Renal pelvis (tissue), 4 donors: ENCODE measurements around the gene SREBF2. TPM values are rescaled to one million over a fixed set of nuclear protein-coding genes. Genes with fewer than 3 reads are reported as not detected.

Experiments
- DNase-seq: peaks from one replicate; pipeline ENCODE4 v3.0.0-alpha.2; 2013
- polyA plus RNA-seq, 3 donors: library from polyadenylated mRNA; unstranded; fragments of 120-200 nt; gene quantifications; one replicate each; pipeline ENCODE4 v1.2.1, GENCODE V29; 2013; ENCODE audit not compliant: insufficient read length in 3 of 3

SREBF2 gene
- polyA plus RNA-seq, 3 donors: 100 to 116 (median 109) TPM

GRCh38 chr22:41906822-41907221 lies 73.9 kb downstream of the SREBF2 start:
- DNase-seq: no peak

DNA sequence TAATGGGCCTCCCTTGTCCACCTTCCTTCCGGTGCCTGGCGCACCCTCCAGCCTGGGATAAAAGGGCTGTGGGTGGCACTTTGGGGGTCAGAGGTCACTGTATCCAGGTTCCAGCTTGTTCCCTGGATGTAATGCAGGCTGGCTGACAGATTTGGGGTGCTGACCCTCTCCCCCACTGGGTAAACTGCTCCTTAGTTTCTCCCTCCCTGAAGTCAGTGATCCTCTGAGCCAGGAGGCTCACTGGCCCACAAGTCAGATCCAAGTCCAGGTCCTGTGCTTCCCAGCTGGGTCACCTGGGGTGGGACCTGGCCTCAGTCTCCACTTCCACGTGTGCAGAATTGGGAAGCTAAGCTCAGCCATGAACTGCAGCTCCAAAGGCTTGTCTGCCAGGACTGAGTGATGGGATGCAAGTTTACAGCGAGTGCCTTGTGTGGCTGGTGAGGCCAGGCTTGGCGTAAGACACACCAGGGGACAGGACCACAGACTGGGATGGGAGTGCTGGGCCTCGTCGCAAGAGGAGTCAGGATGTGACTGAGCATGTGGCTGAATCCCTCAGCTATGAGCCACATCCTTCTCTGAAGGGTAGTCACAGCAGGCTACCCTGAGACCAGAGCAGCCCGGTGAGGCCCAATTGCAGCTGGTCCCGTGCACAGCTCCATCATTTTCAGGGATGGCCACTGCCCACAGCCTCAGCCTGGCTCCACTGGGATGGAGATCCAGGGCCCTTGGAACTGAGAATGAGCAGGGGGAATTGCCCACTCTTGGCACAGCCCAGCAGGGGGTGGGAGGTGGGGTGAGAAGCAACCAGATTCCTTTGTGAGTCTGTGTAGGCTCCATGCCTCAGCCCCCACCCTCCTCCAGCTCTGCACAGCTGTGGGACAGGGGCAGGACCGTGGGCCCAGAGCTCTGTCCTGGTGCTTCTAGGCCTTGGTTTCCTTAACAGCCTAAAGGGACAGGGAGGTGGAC lies 74.8 kb downstream of the SREBF2 start:
- DNase-seq: no peak

DNA sequence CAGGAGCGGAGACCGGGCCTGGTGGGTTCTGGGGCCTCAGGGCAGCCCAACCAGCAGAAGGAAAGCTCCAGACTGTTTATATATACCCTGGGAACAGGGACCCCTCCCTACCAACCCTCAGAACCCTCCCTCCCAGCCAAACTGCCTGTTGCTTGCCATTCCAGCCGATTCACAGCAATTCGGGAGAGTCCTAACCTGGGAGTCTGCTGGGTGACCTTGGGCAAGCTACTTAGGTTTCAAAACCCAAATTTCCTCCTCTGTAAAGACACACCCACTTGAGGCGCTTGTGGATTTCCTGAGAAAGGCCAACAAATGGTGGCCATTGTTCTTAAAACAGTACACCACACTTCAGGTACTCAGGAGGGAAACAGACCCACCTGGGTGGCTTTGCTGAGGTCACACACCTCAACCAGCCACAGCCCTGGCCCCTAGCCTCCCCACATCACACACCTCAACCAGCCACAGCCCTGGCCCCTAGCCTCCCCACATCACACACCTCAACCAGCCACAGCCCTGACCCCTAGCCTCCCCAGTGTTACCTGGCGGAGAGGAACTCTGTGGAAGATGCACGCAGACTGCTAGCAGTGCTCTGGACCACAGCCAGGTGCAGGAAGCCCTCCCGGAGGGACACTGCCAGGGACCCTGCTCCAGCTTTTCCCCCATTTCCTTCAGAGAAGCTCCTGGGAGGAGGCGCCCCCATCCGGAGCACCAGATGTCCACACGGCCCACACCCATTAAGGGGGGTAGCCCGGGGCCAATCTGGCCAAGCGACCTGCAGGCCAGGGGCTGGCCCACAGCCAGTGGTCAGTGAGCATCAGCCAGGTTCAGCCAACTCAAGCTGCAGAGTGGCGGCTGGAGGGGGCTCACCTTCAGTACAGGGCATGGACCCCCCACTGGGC lies 75.8 kb downstream of the SREBF2 start:
- DNase-seq: no peak

DNA sequence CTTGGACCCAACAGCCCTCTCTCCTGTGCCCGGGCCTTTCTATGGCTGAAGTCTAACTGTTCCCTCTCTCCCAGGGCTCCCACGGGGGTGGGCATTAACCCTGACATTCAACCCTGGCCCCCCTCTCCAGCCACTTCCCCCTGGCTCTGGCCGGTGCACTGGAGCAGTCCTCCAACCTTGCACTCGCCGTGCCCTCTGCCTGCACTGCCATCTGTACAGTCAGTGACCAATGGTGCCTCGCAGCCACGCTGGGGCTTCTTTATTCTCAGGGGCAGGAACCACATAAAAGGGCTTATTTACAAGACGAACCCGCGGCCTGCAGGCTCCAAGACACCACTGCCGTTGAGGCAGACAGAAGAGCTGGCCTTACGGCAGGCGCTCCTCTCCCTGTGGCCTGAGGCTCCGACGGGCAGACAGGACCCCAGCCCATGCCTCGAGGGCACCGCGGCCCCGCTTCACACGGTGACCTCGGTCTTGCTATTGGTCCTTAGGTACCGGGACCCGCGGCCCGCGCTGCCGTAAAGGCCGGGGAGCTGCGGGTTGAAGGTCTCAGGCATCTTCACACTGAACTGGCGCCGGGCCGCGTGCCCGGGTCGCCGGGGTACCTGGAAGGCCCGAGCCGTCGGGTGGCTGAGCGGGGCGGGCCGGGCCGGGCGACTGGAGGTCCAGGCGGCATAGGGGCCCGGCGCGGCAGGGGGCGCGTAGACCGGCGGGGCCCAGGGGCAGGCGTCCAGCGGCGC lies 76.6 kb downstream of the SREBF2 start:
- no peak for DNase-seq

- DNase-seq: no peak
Observed at GRCh38 chr22:41910050-41911000, 77.4 kb downstream of the SREBF2 start.

DNA sequence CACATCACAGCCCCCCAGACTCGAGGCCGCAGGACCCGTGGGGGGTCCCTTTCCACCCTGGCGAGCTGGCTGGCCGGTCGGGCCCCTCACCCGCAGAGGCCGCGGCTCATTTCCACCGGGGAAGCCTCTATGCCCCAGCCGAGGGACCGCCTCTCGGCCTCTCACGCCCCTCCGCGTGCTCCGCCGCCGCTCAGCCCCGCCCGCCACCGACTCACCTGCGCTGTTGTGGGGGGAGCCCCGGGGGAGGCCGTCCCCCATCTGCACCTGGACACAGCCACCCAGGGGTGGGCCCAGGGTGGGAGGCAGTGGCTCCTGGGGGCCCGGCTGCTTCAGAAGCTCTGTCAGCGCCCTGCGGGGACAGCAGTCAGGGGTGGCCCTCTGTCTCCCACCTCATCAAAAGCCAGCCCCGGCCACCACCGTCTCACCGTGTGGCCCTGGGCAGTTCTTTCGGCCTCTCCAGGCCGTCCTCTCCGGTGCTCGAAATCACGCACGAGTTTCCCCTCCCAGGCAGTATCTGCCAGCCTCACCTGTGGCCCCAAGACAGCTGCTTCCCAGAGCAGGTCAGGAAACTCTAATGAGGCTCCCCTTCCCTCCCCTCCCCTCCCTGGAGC lies 78.2 kb downstream of the SREBF2 start:
- no peak for DNase-seq

GRCh38 chr22:41912338-41913039 lies 79.6 kb downstream of the SREBF2 start:
- no peak for DNase-seq

- DNase-seq: no peak
Observed at GRCh38 chr22:41913040-41913719, 80.3 kb downstream of the SREBF2 start.

- DNase-seq: peak; percentile 50
Observed at GRCh38 chr22:41913842-41914534, 81.1 kb downstream of the SREBF2 start.

- DNase-seq: no peak
Observed at GRCh38 chr22:41914611-41915034, 81.7 kb downstream of the SREBF2 start.

- peak; percentile 73 for DNase-seq
Observed at GRCh38 chr22:41915035-41915785, 82.3 kb downstream of the SREBF2 start, which contains the start of gene SHISA8. SHISA8 (minus strand) TSS chr22:41915074; CDS start chr22:41914667, 407 bp downstream.

DNA sequence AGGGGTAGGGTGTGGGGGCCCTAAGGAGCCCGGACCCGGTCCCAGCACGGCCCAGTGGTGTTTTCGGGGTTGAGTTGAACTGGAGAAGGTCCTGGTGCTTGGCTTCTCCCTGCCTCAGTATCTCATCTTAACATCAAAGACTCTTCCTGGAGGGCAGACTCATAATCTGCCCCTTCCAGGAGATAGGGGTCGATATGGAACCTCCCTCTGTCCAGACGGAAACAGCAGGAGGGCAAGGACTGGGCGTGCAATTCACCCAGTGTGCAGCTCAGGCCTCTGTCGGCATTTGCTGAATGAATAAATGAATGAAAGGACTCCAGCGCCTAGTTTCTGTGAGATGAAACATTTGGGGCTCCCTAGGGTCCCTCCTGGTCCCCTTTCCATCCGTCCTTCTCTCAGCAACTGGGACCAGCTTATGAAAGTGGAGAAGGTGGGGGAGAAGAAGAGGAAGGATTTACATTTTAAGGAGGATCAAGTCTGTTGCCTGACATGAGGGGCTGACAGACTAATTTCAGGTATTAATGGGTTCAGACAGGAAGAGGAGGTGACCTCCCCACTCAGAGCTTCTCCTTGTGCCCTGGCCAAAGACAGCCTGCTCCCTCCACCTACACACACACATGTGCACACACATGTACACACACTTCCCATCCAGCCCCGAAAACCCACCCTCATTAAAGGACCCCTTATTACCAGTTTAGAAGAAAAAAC lies 83.0 kb downstream of the SREBF2 start:
- DNase-seq: no peak

DNA sequence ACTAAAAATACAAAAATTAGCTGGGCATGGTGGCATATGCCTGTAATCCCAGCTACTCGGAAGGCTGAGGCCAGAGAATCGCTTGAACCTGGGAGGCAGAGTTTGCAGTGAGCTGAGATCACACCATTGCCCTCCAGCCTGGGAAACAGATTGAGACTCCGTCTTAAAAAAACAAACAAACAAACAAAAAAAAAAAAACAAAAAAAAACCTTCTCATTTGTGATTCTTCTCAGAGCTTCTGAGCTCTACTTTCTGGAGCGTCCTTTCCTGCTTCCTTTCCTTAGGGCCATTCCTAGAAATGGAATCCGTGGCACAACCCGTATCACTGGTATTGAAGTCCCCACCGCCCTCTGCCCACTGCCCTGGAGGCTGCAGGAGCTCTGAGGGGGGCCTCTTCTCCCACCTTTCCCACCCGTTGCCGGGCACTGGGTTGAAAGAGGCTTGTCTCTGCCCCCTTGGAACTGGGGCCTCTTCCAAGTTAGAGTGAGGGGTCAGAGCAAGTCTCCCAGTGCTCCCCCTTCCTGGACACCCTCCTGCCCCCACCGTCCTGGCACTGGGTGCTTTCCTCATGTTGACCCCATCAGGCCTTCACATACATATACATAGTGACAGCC lies 83.9 kb downstream of the SREBF2 start:
- no peak for DNase-seq

DNA sequence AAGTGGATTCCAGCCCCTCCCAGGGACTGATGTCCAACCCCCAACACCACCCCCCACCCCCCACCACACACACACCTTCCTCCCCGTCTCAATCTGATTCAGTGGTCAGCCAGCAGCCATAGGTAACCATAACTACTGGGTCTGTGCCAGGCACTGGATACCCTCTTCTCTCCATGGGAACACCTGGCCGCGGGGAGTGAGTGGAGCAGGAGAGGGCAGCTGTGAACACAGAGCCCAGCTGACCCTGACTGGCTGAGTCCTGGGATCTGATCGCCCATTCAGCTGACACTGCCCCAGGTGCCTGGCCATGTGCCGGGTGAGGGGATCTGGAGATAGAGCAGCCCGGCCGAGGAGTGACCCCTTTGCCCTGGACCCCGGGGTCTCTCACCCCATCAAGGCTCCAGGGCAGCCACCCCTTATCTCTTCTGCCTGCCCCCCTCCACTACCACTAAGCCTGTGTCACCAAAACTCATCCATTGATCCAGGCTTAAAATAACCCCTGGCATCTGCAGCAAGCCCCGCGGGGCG lies 84.5 kb downstream of the SREBF2 start:
- no peak for DNase-seq

DNA sequence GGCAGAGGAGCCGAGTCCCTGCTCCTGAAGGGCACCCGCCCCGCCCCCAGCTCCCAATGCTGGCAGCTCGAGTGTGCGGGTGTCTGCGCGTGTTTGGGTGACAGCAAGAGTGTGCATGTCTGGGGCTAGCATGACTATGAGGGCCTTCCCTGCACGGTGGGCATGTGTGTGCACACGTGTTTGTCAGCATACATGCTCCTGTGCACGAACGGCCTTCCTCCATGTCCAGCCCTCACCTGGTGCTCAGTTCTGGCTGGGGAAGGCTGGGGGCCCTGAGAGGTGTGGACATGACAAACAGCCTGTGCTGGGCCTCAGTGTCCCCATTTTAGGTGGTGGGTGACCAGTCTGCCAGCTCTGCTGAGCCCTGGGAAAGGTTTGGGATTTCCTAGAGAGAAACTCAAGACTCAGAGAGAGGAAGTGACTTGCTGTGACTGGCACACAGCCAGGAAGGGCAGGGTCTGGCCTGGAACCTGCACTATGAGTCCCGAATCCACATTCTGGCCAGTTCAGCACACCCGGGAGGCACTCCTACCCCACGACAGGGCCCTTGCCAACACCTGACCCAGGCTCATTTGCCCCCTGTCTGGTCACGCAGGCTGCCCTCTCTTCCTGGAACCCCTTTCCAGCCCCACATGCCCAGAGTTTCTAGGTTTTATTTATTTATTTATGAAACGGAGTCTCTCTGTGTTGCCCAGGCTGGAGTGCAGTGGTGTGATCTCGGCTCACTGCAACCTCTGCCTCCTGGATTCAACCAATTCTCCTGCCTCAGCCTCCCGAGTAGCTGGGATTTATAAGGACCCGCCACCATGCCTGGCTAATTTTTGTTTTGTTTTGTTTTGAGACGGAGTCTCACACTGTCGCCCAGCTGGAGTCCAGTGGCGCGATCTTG lies 85.2 kb downstream of the SREBF2 start:
- peak; percentile 62 for DNase-seq
